K562 (cell line): Measurements from ENCODE around the gene BRME1. TPM values are rescaled to one million over a fixed set of nuclear protein-coding genes. Genes with fewer than 3 reads are reported as not detected.

Experiments used
- HEY1 ChIP-seq: fragments of 250-450 bp; sonication (Bioruptor Pico); IDR thresholded peaks from 2 replicates; pipeline ENCODE4 v1.5.0; 2020; ENCODE audit warnings: mild to moderate bottlenecking, moderate library complexity, borderline replicate concordance
- HNRNPLL ChIP-seq: fragments of 200-400 bp; formaldehyde crosslinking; IDR thresholded peaks from 2 replicates; pipeline ENCODE4 v1.6.1; 2017; ENCODE audit warnings: low read length, low read depth, mild to moderate bottlenecking; ENCODE audit not compliant: poor library complexity, severe bottlenecking
- MEF2A ChIP-seq: IDR thresholded peaks from 2 replicates; pipeline ENCODE4 v1.6.1; 2011; ENCODE audit warnings: low read depth, mild to moderate bottlenecking, low read length, moderate library complexity; ENCODE audit not compliant: control insufficient read depth
- NR2C1 ChIP-seq, 2 experiments: fragments of 450-650 bp; IDR thresholded peaks; 2 replicates each; pipeline ENCODE4 v1.6.1; 2017; ENCODE audit warnings: mild to moderate bottlenecking in 2 of 2, antibody characterized with exemption in 1 of 2, inconsistent platforms in 1 of 2, missing compliant biosample characterization in 1 of 2, missing genetic modification characterization in 1 of 2
- PRMT5 ChIP-seq: sonication (generic); formaldehyde crosslinking; IDR thresholded peaks from 2 replicates; pipeline ENCODE4 v1.5.0; 2020; ENCODE audit warnings: missing genetic modification reagents
- SIN3A ChIP-seq, 2 experiments: fragments of 150-350 bp in 1 of 2; IDR thresholded peaks; 2 replicates each; pipeline ENCODE4 v1.6.1; 2011 to 2016; ENCODE audit warnings: borderline replicate concordance in 2 of 2, low read depth in 2 of 2, low read length in 2 of 2, mild to moderate bottlenecking in 2 of 2, moderate library complexity in 2 of 2; ENCODE audit not compliant: control insufficient read depth in 1 of 2
- SRSF3 ChIP-seq: fragments of 200-400 bp; formaldehyde crosslinking; IDR thresholded peaks from 2 replicates; pipeline ENCODE4 v1.6.1; 2016; ENCODE audit warnings: mild to moderate bottlenecking, low read length, moderate library complexity; ENCODE audit not compliant: insufficient read depth
- STAT5A ChIP-seq: IDR thresholded peaks from 2 replicates; pipeline ENCODE4 v1.6.1; 2012; ENCODE audit warnings: low read length, inconsistent platforms, borderline replicate concordance
- ZNF165 ChIP-seq: fragments of 250-450 bp; sonication (Bioruptor Pico); IDR thresholded peaks from 2 replicates; pipeline ENCODE4 v1.4.0; 2020; ENCODE audit warnings: borderline replicate concordance
- ZNF785 ChIP-seq: fragments of 250-450 bp; sonication (Bioruptor Pico); IDR thresholded peaks from 2 replicates; pipeline ENCODE4 v1.4.0; 2020; ENCODE audit warnings: mild to moderate bottlenecking
- polyA plus RNA-seq, 8 experiments: library from polyadenylated mRNA; depleted of rRNA in 4 of 8; stranded (reverse) in 5 of 8; unstranded in 3 of 8; fragments of >200 nt; fragmentation: Nextera tagmentation in 2 of 8; fragmentation: Illumina TruSeq in 1 of 8; extraction: Ambion mirVana in 2 of 8; extraction: Trizol in 1 of 8; gene quantifications; 2 replicates each; pipeline versions ENCODE4 v1.2.1 to v1.2.3, GENCODE V29; 2011 to 2014; ENCODE audit warnings: inconsistent platforms in 1 of 8, missing spikeins in 1 of 8
- total RNA-seq, 7 experiments: library from RNA; depleted of rRNA in 6 of 7; stranded (reverse); fragments of >200 nt in 6 of 7; fragmentation: Illumina TruSeq in 2 of 7; extraction: Trizol in 2 of 7; gene quantifications; 2 replicates each; pipeline versions ENCODE4 v1.2.1 to v1.2.3, GENCODE V29; 2011 to 2021; ENCODE audit warnings: low replicate concordance in 1 of 7
- TF ChIP-seq, protein P1 (sequence below): sonication (generic); formaldehyde crosslinking; IDR thresholded peaks from 2 replicates; pipeline ENCODE4 v1.8.1; 2023; ENCODE audit warnings: mild to moderate bottlenecking, missing genetic modification reagents
- TF ChIP-seq, protein P2 (sequence below), 2 experiments: fragments of 200-800 bp in 1 of 2; sonication (Bioruptor generic) in 1 of 2; sonication (generic) in 1 of 2; formaldehyde crosslinking in 1 of 2; IDR thresholded peaks in 1 of 2; conservative IDR thresholded peaks in 1 of 2; 2 replicates each; pipeline versions ENCODE4 v1.5.0 to v1.6.1; 2016 to 2020; ENCODE audit warnings: missing compliant biosample characterization in 1 of 2, missing genetic modification characterization in 1 of 2, missing genetic modification reagents in 1 of 2
- TF ChIP-seq, protein P3 (sequence below), 3 experiments: fragments of 200-800 bp in 1 of 3; sonication (Bioruptor generic) in 1 of 3; sonication (generic) in 1 of 3; formaldehyde crosslinking in 1 of 3; IDR thresholded peaks; 2 replicates each; pipeline versions ENCODE4 v1.6.1 to v1.8.0; 2016 to 2022; ENCODE audit warnings: mild to moderate bottlenecking in 2 of 3, missing compliant biosample characterization in 2 of 3, missing genetic modification characterization in 2 of 3, missing genetic modification reagents in 1 of 3
- TF ChIP-seq, protein P4 (sequence below): fragments of 450-650 bp; formaldehyde crosslinking; IDR thresholded peaks from 2 replicates; pipeline ENCODE4 v1.4.0; 2020; ENCODE audit warnings: mild to moderate bottlenecking, moderate library complexity
- TF ChIP-seq, protein P5 (sequence below): IDR thresholded peaks from 2 replicates; pipeline ENCODE4 v1.6.1; 2012; ENCODE audit warnings: low read depth, low read length, improper control_type of control experiment, borderline replicate concordance

BRME1 gene
- total and polyA plus RNA-seq, 9 of the 15 experiments (the other 6 are each of a cell fraction or from before 2014, with no cell fraction given): 0.75 to 6.1 (median 3.6) TPM

DNA sequence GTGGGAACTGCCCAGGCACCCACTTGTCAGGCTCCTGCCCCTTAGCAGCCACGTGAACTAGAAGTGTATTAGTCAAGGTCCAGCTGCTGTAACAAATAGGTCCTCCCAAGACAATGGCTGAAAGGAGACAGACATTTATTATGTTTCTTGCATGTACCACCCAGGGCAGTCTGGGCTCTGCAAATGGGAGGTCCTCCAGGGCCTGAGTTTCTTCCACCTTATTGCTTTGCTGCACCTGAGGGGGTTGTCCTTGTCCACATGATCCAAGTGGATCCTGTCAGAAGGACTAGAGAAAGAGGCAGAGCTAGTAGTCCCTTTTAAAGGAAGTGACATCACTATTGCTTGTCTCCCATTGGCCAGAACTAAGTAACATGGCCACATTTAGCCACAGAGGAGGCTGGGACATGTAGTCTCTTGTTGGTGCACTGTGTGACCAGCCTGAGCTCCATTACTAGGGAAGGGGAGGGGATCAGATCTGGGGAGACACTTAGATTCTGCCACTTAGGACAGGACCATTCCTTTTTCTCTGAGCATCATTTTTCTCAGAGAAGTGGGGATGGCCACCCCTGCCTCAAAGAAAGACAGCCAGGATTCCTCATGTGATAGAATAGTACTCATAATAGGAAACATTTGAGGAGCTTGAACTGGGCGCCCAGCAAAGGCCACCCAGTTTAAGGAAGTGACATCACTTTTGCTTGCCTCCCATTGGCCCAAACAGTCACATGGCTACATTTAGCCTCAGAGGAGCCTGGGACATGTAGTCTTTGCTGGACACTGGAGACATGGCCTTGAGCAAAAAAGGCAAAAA lies 15.2 kb upstream of the BRME1 start (continued):
- no peak for TF ChIP-seq MEF2A
- TF ChIP-seq, protein P1, sequence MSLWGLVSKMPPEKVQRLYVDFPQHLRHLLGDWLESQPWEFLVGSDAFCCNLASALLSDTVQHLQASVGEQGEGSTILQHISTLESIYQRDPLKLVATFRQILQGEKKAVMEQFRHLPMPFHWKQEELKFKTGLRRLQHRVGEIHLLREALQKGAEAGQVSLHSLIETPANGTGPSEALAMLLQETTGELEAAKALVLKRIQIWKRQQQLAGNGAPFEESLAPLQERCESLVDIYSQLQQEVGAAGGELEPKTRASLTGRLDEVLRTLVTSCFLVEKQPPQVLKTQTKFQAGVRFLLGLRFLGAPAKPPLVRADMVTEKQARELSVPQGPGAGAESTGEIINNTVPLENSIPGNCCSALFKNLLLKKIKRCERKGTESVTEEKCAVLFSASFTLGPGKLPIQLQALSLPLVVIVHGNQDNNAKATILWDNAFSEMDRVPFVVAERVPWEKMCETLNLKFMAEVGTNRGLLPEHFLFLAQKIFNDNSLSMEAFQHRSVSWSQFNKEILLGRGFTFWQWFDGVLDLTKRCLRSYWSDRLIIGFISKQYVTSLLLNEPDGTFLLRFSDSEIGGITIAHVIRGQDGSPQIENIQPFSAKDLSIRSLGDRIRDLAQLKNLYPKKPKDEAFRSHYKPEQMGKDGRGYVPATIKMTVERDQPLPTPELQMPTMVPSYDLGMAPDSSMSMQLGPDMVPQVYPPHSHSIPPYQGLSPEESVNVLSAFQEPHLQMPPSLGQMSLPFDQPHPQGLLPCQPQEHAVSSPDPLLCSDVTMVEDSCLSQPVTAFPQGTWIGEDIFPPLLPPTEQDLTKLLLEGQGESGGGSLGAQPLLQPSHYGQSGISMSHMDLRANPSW (CRISPR knock-in tag): no peak
- no peak for TF ChIP-seq SIN3A (IDR thresholded peaks at IDR 0.05; ENCODE audit: borderline replicate concordance in 2 of 2, control insufficient read depth in 1 of 2, low read depth in 2 of 2, low read length in 2 of 2)
- TF ChIP-seq HEY1 (CRISPR knock-in tag): no peak
- TF ChIP-seq NR2C1 (IDR thresholded peaks at IDR 0.05): peak; percentile 14; the same call in 1 of the 2 replicates
- no peak for TF ChIP-seq NR2C1 (tag; IDR thresholded peaks at IDR 0.05)
- TF ChIP-seq STAT5A: no peak
- TF ChIP-seq, protein P2, sequence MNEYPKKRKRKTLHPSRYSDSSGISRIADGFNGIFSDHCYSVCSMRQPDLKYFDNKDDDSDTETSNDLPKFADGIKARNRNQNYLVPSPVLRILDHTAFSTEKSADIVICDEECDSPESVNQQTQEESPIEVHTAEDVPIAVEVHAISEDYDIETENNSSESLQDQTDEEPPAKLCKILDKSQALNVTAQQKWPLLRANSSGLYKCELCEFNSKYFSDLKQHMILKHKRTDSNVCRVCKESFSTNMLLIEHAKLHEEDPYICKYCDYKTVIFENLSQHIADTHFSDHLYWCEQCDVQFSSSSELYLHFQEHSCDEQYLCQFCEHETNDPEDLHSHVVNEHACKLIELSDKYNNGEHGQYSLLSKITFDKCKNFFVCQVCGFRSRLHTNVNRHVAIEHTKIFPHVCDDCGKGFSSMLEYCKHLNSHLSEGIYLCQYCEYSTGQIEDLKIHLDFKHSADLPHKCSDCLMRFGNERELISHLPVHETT (CRISPR knock-in tag; conservative IDR thresholded peaks at IDR 0.05 in 1 of 2, IDR thresholded peaks at IDR 0.05 in 1 of 2): no peak
- TF ChIP-seq PRMT5 (CRISPR knock-in tag): no peak
- TF ChIP-seq SRSF3: no peak
- TF ChIP-seq ZNF785 (CRISPR knock-in tag): no peak
- no peak for TF ChIP-seq ZNF165
- TF ChIP-seq, protein P3, sequence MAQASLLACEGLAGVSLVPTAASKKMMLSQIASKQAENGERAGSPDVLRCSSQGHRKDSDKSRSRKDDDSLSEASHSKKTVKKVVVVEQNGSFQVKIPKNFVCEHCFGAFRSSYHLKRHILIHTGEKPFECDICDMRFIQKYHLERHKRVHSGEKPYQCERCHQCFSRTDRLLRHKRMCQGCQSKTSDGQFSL (CRISPR knock-in tag; IDR thresholded peaks at IDR 0.05): no peak
- TF ChIP-seq, protein P3 (tag; IDR thresholded peaks at IDR 0.05): no peak
- no peak for TF ChIP-seq HNRNPLL
- TF ChIP-seq, protein P4, sequence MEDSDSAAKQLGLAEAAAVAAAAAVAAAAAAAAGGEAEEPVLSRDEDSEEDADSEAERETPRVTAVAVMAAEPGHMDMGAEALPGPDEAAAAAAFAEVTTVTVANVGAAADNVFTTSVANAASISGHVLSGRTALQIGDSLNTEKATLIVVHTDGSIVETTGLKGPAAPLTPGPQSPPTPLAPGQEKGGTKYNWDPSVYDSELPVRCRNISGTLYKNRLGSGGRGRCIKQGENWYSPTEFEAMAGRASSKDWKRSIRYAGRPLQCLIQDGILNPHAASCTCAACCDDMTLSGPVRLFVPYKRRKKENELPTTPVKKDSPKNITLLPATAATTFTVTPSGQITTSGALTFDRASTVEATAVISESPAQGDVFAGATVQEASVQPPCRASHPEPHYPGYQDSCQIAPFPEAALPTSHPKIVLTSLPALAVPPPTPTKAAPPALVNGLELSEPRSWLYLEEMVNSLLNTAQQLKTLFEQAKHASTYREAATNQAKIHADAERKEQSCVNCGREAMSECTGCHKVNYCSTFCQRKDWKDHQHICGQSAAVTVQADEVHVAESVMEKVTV (CRISPR knock-in tag): no peak
- TF ChIP-seq, protein P5, sequence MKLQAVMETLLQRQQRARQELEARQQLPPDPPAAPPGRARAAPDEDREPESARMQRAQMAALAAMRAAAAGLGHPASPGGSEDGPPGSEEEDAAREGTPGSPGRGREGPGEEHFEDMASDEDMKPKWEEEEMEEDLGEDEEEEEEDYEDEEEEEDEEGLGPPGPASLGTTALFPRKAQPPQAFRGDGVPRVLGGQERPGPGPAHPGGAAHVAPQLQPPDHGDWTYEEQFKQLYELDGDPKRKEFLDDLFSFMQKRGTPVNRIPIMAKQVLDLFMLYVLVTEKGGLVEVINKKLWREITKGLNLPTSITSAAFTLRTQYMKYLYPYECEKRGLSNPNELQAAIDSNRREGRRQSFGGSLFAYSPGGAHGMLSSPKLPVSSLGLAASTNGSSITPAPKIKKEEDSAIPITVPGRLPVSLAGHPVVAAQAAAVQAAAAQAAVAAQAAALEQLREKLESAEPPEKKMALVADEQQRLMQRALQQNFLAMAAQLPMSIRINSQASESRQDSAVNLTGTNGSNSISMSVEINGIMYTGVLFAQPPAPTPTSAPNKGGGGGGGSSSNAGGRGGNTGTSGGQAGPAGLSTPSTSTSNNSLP: no peak
